VCaP (cell line): ENCODE results near the gene NANS.
A peak's percentile ranks its signal among the peaks of the same experiment; 100 is the strongest.

Experiments used
- H3K27ac ChIP-seq: fragments of 450-650 bp; 2 replicates; pipeline ENCODE4 v1.5.1; 2017
- TF ChIP-seq, protein P1 (sequence below): fragments of 450-650 bp; conservative IDR thresholded peaks from 2 replicates; pipeline ENCODE4 v1.5.1; 2017; ENCODE audit warnings: mild to moderate bottlenecking, moderate library complexity

NANS gene

DNA sequence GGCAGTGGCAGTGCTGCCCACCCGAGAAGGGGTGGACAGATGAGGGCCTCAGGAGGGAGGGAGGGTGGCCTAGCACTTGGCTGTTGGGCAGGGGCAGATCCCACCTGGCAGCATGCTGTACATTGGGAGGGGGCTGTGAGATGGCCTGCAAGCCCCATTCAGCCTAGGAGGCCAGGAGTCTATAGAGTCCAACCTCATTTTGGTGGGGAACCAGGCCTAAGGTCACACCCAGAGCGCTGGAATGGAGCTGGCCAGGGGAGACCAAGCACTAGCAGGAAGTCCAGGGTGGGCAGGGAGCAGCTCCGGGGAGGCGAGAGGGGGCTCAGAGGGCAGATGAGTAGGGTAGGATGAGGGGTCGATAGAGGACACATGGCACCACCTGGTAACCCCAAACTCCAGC is 39.6 kb downstream of the NANS start:
- peak overlapping the region; percentile 93; the same call in 1 of the 2 replicates for H3K27ac ChIP-seq
- TF ChIP-seq, protein P1, sequence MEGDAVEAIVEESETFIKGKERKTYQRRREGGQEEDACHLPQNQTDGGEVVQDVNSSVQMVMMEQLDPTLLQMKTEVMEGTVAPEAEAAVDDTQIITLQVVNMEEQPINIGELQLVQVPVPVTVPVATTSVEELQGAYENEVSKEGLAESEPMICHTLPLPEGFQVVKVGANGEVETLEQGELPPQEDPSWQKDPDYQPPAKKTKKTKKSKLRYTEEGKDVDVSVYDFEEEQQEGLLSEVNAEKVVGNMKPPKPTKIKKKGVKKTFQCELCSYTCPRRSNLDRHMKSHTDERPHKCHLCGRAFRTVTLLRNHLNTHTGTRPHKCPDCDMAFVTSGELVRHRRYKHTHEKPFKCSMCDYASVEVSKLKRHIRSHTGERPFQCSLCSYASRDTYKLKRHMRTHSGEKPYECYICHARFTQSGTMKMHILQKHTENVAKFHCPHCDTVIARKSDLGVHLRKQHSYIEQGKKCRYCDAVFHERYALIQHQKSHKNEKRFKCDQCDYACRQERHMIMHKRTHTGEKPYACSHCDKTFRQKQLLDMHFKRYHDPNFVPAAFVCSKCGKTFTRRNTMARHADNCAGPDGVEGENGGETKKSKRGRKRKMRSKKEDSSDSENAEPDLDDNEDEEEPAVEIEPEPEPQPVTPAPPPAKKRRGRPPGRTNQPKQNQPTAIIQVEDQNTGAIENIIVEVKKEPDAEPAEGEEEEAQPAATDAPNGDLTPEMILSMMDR, result no peak

DNA sequence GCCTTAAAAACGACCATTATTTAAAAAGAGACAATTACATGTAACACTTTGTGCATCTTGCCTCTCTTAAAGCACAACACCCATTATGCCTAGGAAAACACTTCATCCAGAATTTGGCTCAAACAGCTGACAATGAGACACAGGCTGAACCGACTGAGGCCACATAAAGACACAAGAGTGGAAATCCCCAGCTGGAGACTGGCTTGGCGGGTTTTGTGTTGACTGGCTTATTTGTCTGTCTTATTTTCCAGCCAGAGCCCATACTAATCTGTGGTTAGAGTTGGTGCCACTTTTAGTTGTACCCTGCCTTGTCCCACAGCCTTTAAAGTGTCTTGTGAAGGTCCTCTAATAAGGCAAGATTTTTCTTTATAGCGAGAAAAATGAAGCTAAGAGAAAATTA is 41.3 kb downstream of the NANS start:
- H3K27ac ChIP-seq, result peak overlapping the region; percentile 93
- TF ChIP-seq, protein P1, result no peak

DNA sequence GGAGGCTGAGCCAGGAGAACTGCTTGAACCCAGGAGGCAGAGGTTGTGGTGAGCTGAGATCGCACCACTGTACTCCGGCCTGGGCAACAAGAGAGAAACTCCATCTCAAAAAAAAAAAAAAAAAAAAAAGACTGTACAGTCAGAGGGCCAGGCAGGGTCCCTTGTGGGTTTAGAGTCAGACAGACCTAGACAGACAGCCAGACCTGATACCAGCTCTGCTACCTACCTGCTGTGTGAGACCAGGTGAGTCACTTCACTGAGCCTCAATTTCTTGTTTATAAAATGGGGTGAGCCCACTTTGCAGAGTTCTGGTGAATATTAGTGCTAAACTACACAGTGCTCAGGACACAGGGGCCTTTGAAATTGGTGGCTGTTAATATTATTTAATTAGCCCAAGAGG is 42.8 kb downstream of the NANS start:
- peak overlapping the region; percentile 93 for H3K27ac ChIP-seq
- TF ChIP-seq, protein P1, result no peak

DNA sequence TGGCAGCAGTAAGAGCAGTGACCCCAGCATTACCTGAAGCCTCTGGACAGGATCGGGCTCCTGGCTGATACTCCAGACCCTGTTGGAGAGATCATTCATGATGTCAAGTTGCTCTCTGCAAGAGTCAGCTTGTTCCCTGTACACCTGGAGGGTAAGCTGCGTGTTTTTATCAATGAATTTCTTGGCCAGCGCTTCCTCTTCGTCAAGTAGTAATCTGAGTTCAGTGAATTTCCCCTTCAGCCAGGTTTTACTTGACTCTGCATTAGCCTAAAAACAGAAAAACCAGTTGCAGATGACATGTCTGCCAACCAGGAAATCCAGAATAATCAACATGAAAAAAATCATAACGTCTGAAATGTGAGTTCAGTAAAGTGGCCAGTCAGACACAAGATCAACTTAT is 43.4 kb downstream of the NANS start:
- H3K27ac ChIP-seq, result peak overlapping the region; percentile 93
- TF ChIP-seq, protein P1, result no peak

DNA sequence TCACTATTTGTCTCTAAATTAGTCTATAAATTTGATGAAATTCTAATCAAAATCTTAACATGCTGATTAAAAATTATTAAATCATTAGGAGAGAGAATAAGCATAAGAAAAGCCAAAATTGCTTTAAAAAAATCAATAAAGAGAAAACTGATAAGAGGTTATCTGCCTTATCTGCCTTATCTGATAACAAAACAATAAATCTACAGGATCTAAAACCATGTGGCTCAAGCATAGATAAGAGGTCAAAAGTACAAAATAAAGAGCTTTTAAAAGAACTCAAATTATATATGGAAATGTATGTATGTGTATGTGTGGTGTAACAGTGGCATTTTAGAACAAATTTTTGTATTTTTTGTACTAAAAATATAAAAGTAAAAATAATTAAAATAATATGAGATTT is 43.9 kb downstream of the NANS start:
- peak overlapping the region; percentile 93 for H3K27ac ChIP-seq
- TF ChIP-seq, protein P1, result no peak

DNA sequence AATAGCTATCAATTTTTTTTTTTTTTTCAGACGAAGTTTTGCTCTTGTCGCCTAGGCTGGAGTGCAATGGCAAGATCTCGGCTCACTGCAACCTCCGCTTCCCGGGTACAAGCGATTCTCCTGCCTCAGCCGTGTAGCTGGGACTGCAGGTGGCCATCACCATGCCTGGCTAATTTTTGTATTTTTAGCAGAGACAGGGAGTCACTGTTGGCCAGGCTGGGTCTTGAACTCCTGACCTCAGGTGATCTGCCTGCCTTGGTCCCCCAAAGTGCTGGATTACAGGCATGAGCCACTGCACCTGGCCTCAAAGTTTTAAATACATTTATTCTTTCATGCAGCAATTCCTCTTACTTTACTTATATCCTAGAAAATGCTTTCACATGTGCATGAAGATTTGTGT is 44.9 kb downstream of the NANS start:
- peak overlapping the region; percentile 93 for H3K27ac ChIP-seq

DNA sequence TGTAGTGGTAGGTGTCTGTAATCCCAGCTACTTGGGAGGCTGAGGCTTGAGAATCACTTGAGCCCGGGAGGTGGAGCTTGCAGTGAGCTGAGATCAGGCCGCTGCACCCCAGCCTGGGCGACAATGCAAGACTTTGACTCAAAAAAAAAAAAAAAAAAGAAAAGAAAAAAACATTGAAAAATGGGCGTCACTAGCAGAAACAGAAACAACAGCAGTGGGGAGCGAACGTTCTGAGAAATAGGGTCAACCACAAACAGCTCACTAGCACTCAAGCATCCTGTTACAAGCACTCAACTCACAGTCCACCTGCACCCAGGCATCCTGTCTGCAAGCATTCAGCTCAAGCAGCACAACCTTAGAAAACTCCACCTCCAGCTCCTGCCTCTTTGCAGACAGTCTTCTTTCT is 45.3 kb downstream of the NANS start:
- peak overlapping the region; percentile 93 for H3K27ac ChIP-seq
- TF ChIP-seq, protein P1, result no peak

More for the DNA sequence above, 44.9 kb downstream of the NANS start:
- TF ChIP-seq, protein P1, result no peak
